ENCODE results near the gene GTSE1.

- TF ChIP-seq POLR2A (IDR thresholded peaks at IDR 0.05; ENCODE audit: low read depth, low read length) (no peak), TAF1 (IDR thresholded peaks at IDR 0.05; ENCODE audit: borderline replicate concordance, low read depth, low read length) (no peak)
These were observed 55.6 kb downstream of the GTSE1 start for GRCh38 chr22:46352276-46352675.
